ENCODE data around the gene RTCA. TPM values are rescaled to one million over a fixed set of nuclear protein-coding genes. Genes with fewer than 3 reads are reported as not detected.
"Not testable (repeated sequence)": the region's sequence is repeated elsewhere in the genome, so short reads cannot be mapped to it uniquely, and the experiment has no call there.

The RTCA gene
- total RNA-seq, 1 donor from 2014 or later = 46.2 TPM

DNA sequence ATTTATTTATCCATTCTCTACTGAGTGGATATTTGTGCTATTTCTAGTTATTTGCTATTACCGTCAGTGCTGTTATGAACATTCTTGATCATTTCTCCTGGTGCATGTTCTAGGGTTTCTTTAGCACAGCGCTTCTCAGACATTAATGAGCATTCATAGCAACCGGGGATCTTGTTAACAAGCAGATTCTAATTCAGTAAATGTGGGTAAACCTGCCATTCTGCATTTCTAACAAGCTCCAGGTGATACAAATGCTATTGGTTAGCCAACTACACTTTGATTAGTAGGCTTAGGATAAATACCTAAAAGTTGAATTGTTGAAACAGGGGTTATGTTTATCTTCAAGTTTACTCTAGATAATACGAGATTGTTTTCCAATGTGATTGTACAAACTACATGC, 13.1 kb upstream of the RTCA start:
- intact Hi-C loops (cut with DNase I) = no loop called here
- DNase-seq (ENCODE audit: missing footprints) = no peak
- no peak for ATAC-seq

DNA sequence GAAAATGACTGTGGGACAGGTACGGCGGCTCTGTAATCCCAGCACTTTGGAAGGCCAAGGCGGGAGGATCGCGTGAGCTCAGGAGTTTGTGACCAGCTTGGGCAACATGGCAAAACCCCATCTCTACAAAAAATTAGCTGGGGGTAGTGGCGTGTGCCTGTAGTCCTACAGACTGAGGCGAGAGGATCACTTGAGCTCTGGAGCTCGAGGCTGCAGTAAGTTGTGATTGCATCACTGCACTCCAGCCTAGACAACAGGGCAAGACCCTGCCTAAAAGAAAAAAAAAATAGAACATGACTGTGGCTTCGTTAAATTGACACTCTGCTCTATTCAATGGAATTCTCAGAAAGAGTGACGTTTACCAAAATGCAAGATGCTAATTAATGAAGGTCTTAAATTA, 12.5 kb upstream of the RTCA start:
- DNase-seq (ENCODE audit: missing footprints) (no peak), ATAC-seq (no peak)
- intact Hi-C loops (cut with DNase I) = no loop called here

- ATAC-seq; intact Hi-C loops (cut with DNase I): not testable (repeated sequence)
Measured at GRCh38 chr1:100256273-100256672, 9.7 kb upstream of the RTCA start.

GRCh38 chr1:100258427-100258826, 7.6 kb upstream of the RTCA start:
- DNase-seq (ENCODE audit: missing footprints); ATAC-seq; intact Hi-C loops (cut with DNase I): not testable (repeated sequence)

More at GRCh38 chr1:100256273-100256672, 9.7 kb upstream of the RTCA start:
- not testable (repeated sequence) for DNase-seq (ENCODE audit: missing footprints)

- intact Hi-C loops (cut with DNase I) = no loop called here
- DNase-seq (ENCODE audit: missing footprints) (no peak), ATAC-seq (no peak)
Measured at GRCh38 chr1:100261686-100262085, 4.3 kb upstream of the RTCA start.

GRCh38 chr1:100264081-100264480, 1.9 kb upstream of the RTCA start:
- ATAC-seq; intact Hi-C loops (cut with DNase I); DNase-seq (ENCODE audit: missing footprints): not testable (repeated sequence)

GRCh38 chr1:100265562-100265930, 470 bp upstream of the RTCA start:
- intact Hi-C loops (cut with DNase I) = loop anchor here (5.0 kb wide), 3 partner anchors 87 to 133 kb away; partner anchors contain the start of genes CDC14A, LRRC39, SASS6 and TRMT13
- DNase-seq (ENCODE audit: missing footprints) (no peak), ATAC-seq (peak; percentile 44)

DNA sequence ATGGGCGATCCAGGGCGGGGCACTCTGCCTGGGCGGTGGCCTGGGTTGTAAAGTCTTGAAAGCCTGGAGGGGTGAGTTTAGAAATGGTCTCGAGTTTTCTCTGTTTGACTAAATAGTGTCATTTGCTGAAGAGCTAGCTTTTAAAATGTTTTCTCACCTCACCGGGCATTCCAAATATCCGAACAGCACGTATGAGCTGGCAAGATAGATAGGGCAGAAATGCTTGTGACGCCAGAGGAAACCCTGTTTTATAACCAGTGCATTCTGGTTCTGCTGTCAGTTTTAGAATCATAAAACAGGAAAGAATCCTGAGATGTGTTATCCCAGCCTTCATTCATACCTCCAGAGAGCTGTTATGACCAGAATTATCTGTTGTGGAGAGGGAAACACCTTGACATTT, 725 bp downstream of the RTCA start:
- no peak for DNase-seq (ENCODE audit: missing footprints)
- intact Hi-C loops (cut with DNase I) = loop anchor here (5.0 kb wide), 3 partner anchors 86 to 134 kb away; partner anchors contain the start of genes CDC14A, LRRC39, SASS6 and TRMT13
- peak; percentile 24 for ATAC-seq

GRCh38 chr1:100267284-100267683, 1.3 kb downstream of the RTCA start:
- ATAC-seq (no peak), DNase-seq (ENCODE audit: missing footprints) (no peak)
- intact Hi-C loops (cut with DNase I) = loop anchor here (5.0 kb wide), 3 partner anchors 85 to 135 kb away; partner anchors contain the start of genes CDC14A, LRRC39, SASS6 and TRMT13

DNA sequence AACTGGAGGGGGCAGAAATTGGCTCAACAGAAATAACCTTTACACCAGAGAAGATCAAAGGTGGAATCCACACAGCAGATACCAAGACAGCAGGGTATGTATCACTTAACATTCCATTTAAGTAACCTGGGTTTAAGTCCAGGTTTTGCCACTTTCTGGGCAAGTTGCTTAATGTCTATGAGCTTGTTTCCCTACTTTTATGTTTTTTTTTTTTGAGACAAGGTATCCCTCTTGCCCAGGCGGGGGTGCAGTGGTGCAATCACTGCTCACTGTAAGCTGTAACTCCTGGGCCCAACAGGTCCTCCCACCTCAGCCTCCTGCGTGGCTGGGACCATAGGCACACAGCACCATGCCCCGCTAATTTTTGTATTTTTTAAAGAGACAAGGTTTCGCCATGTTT, 2.2 kb downstream of the RTCA start:
- ATAC-seq (no peak), DNase-seq (ENCODE audit: missing footprints) (no peak)
- intact Hi-C loops (cut with DNase I) = loop anchor here (5.0 kb wide), 3 partner anchors 84 to 136 kb away; partner anchors contain the start of genes CDC14A, LRRC39, SASS6 and TRMT13

- ATAC-seq = no peak
- intact Hi-C loops (cut with DNase I) = no loop called here
- no peak for DNase-seq (ENCODE audit: missing footprints)
Measured at GRCh38 chr1:100277866-100278265, 11.8 kb downstream of the RTCA start.

DNA sequence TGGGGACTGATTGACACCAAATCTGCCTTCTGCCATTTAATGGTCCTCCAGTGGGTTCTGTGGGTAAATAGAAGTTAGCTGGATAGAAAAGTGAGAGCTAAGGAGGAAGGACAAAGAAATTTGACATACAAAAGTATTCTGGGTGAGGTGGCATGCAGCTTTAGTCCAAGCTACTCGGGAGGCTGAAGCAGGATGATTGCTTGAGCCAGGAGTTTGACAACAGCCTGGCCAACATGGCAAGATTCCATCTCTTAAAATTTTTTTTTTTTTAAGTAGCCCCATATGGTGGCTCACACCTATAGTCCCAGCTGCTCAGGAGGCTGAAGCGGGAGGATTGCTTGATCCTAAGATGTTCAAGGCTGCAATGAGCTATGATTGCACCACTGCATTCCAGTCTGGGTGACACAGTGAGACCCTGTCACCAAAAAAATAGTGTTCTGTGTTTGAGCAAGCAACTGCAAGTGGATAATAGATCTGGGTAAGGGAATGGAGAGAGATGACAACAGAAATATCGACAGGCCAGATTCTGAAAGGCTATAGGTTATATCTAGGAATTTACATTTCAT, 13.4 kb downstream of the RTCA start:
- ATAC-seq (peak; percentile 54), DNase-seq (ENCODE audit: missing footprints) (no peak)
- intact Hi-C loops (cut with DNase I) = no loop called here

DNA sequence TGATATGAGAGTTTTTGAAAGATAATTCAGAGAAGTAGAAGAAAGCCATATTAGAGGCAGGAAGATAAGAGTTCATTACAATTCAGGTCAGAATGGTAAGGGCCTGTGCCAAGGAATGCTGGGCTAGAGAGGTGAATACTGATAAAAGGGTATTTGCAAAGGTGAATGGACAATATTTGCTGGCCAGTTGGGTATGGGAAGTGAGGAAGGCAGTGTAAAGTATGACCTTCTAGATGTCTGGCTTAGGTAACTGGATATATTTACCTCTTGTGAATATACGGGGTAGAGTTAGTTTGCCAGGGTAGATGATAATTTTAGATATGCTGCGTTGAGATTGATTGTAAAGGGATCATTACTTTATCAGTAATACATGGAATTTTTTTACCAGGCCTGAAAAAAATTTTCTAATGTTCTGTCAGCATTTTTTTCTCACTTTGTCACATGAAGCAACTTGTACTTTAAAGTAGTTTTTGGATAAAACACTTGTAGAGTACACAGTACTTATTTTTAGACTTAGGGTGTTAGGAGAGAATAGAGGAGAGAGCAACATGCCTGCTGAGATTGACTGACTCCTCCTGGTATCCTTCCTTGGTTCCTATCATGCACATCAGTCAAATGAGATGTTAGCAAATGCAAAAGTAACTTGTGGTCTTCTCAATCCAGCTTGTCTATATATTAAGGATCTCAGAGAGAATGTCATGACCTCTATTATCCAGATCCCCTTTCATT, 14.1 kb downstream of the RTCA start:
- DNase-seq (ENCODE audit: missing footprints) = no peak
- ATAC-seq = peak; percentile 83
- intact Hi-C loops (cut with DNase I) = loop anchor here (5.0 to 10.0 kb wide), 2 partner anchors 72 to 175 kb away; partner anchors contain the start of gene CDC14A

- ATAC-seq (no peak), DNase-seq (ENCODE audit: missing footprints) (no peak)
- intact Hi-C loops (cut with DNase I) = loop anchor here (5.0 to 10.0 kb wide), 2 partner anchors 68 to 170 kb away; partner anchors contain the start of gene CDC14A
Measured at GRCh38 chr1:100284591-100284990, 18.6 kb downstream of the RTCA start.

DNA sequence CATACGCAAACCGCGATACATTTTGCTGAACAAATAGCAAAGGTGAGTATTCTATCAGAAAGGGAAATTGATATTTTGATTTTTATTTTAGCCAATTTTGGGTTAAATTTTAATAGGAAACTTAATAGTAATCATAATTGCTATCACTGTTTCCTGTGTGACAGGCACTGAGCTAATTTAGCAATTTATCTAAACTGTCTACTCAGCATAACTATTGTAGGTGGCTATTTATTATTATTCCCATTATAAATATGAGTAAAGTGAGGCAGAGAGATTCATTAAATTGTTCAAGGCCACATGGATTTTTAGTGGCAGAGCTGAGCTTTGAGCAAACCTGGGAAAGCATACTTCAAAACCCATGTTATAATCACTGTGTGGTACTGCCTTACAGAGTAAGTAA, 21.1 kb downstream of the RTCA start:
- intact Hi-C loops (cut with DNase I) = loop anchor here (10.0 kb wide), 1 partner anchor 168 kb away; no protein-coding TSS in a partner anchor
- DNase-seq (ENCODE audit: missing footprints) = no peak
- no peak for ATAC-seq

GRCh38 chr1:100290291-100290690, 24.3 kb downstream of the RTCA start:
- no peak for DNase-seq (ENCODE audit: missing footprints)
- ATAC-seq = no peak
- intact Hi-C loops (cut with DNase I) = no loop called here

GRCh38 chr1:100292711-100293110, 26.7 kb downstream of the RTCA start:
- no peak for DNase-seq (ENCODE audit: missing footprints)
- intact Hi-C loops (cut with DNase I) = no loop called here
- ATAC-seq = no peak

- intact Hi-C loops (cut with DNase I) = no loop called here
- no peak for DNase-seq (ENCODE audit: missing footprints)
- ATAC-seq = no peak
Measured at GRCh38 chr1:100296140-100296539, 30.1 kb downstream of the RTCA start.

DNA sequence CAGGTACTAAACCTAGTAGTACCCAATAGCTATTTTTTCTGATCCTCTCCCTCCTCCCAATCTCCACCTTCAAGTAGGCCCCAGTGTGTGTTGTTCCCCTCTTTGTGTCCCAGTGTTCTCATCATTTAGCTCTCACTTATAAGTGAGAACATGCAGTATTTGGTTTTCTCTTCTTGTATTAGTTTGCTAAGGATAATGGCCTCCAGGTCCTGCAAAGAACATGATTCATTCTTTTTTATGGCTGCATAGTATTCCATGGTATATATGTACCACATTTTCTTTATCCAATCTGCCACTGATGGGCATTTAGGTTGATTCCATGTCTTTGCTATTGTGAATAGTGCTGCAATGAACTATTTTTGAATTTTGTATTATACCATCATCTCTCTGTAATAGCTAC, 31.0 kb downstream of the RTCA start:
- ATAC-seq; intact Hi-C loops (cut with DNase I); DNase-seq (ENCODE audit: missing footprints): not testable (repeated sequence)

GRCh38 chr1:100298512-100298911, 32.5 kb downstream of the RTCA start:
- DNase-seq (ENCODE audit: missing footprints) (no peak), ATAC-seq (no peak)
- intact Hi-C loops (cut with DNase I) = no loop called here
